ENCODE measurements around the gene MSH5.

DNA sequence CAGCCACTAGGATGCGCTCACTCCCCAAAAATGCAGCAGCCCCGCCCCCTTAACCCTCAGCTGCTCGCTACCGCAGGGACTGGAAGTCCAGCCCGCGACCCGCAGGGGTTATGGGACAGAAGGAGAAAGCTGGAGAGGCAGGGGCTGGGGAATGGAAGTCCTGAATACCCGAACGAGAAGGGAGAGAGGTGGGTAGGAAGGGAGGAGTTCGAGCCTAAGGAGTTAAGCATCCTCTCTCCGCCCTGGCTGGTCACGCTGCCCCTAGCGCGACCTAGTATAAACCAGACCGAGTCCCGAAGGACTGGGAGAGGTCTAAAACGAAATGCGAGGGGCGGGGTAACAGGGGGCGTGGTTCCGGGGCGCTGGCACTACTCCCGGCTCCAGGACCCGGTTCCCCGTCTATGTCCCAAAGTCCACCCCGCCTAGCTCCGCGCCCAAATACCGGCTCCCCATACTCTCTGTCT, 10.3 kb upstream of the MSH5 start:
- peak in 1 of 2 donors; percentile 29 for TF ChIP-seq CTCF (conservative IDR thresholded peaks at IDR 0.05 in 1 of 2, IDR thresholded peaks at IDR 0.05 in 1 of 2; ENCODE audit: low read depth in 1 of 2, low read length in 2 of 2)
- TF ChIP-seq EZH2 (IDR thresholded peaks at IDR 0.05; ENCODE audit: low read length, missing control alignments): no peak

All from fibroblast of lung (primary cell).